Measurements from ENCODE around the gene DLG1. TPM values are rescaled to one million over a fixed set of nuclear protein-coding genes. Genes with fewer than 3 reads are reported as not detected.
"Not testable (repeated sequence)": the region's sequence is repeated elsewhere in the genome, so short reads cannot be mapped to it uniquely, and the experiment has no call there.

Gene DLG1
- total RNA-seq, 1 donor from 2014 or later: 44.6 TPM

GRCh38 chr3:197227780-197228574 lies 70.4 kb downstream of the DLG1 start:
- peak; percentile 72 for ATAC-seq
- intact Hi-C loops (cut with micrococcal nuclease): loop anchor here (10.0 kb wide), 1 partner anchor 287 kb away; no protein-coding TSS in a partner anchor

GRCh38 chr3:197226179-197226578 lies 72.2 kb downstream of the DLG1 start:
- intact Hi-C loops (cut with micrococcal nuclease): loop anchor here (10.0 kb wide), 1 partner anchor 289 kb away; no protein-coding TSS in a partner anchor
- DNase-seq (no peak), ATAC-seq (no peak)

More at GRCh38 chr3:197227780-197228574, 70.4 kb downstream of the DLG1 start:
- no peak for DNase-seq

GRCh38 chr3:197225579-197225978 lies 72.8 kb downstream of the DLG1 start:
- no peak for DNase-seq
- intact Hi-C loops (cut with micrococcal nuclease): loop anchor here (10.0 kb wide), 1 partner anchor 289 kb away; no protein-coding TSS in a partner anchor
- ATAC-seq: no peak

- intact Hi-C loops (cut with micrococcal nuclease): loop anchor here (10.0 kb wide), 1 partner anchor 291 kb away; no protein-coding TSS in a partner anchor
- DNase-seq (no peak), ATAC-seq (peak; percentile 42)
Observed at GRCh38 chr3:197224034-197224444, 74.4 kb downstream of the DLG1 start.

GRCh38 chr3:197222937-197223370 lies 75.5 kb downstream of the DLG1 start:
- intact Hi-C loops (cut with micrococcal nuclease): loop anchor here (10.0 kb wide), 1 partner anchor 292 kb away; no protein-coding TSS in a partner anchor
- no peak for DNase-seq
- ATAC-seq: peak; percentile 59

- ATAC-seq (no peak), DNase-seq (no peak)
- intact Hi-C loops (cut with micrococcal nuclease): loop anchor here (10.0 kb wide), 1 partner anchor 295 kb away; no protein-coding TSS in a partner anchor
Observed at GRCh38 chr3:197219619-197220018, 78.8 kb downstream of the DLG1 start.

- ATAC-seq: no peak
- no peak for DNase-seq
- intact Hi-C loops (cut with micrococcal nuclease): no loop called here
Observed at GRCh38 chr3:197218210-197218609, 80.2 kb downstream of the DLG1 start.

GRCh38 chr3:197216914-197217313 lies 81.5 kb downstream of the DLG1 start:
- ATAC-seq (no peak), DNase-seq (no peak)
- intact Hi-C loops (cut with micrococcal nuclease): no loop called here

- DNase-seq: no peak
Observed at GRCh38 chr3:197216169-197216860, 82.1 kb downstream of the DLG1 start.

GRCh38 chr3:197212290-197212689 lies 86.1 kb downstream of the DLG1 start:
- DNase-seq: no peak
- intact Hi-C loops (cut with micrococcal nuclease): no loop called here
- no peak for ATAC-seq

More at GRCh38 chr3:197216169-197216860, 82.1 kb downstream of the DLG1 start:
- peak; percentile 46 for ATAC-seq
- intact Hi-C loops (cut with micrococcal nuclease): no loop called here

GRCh38 chr3:197211698-197212097 lies 86.7 kb downstream of the DLG1 start:
- intact Hi-C loops (cut with micrococcal nuclease); DNase-seq; ATAC-seq: not testable (repeated sequence)

GRCh38 chr3:197209366-197210260 lies 88.8 kb downstream of the DLG1 start:
- DNase-seq (no peak), ATAC-seq (no peak)
- intact Hi-C loops (cut with micrococcal nuclease): no loop called here

GRCh38 chr3:197206913-197207312 lies 91.5 kb downstream of the DLG1 start:
- ATAC-seq (no peak), DNase-seq (no peak)
- intact Hi-C loops (cut with micrococcal nuclease): no loop called here

GRCh38 chr3:197205675-197206074 lies 92.7 kb downstream of the DLG1 start:
- intact Hi-C loops (cut with micrococcal nuclease): no loop called here
- ATAC-seq: no peak

GRCh38 chr3:197205265-197205664 lies 93.1 kb downstream of the DLG1 start:
- intact Hi-C loops (cut with micrococcal nuclease): no loop called here
- no peak for ATAC-seq
- no peak for DNase-seq

More at GRCh38 chr3:197205675-197206074, 92.7 kb downstream of the DLG1 start:
- no peak for DNase-seq

GRCh38 chr3:197204736-197205135 lies 93.7 kb downstream of the DLG1 start:
- intact Hi-C loops (cut with micrococcal nuclease): no loop called here
- DNase-seq: no peak
- ATAC-seq: no peak

GRCh38 chr3:197203714-197204146 lies 94.7 kb downstream of the DLG1 start:
- DNase-seq (no peak), ATAC-seq (no peak)
- intact Hi-C loops (cut with micrococcal nuclease): no loop called here

- DNase-seq (no peak), ATAC-seq (no peak)
- intact Hi-C loops (cut with micrococcal nuclease): no loop called here
Observed at GRCh38 chr3:197202694-197203093, 95.7 kb downstream of the DLG1 start.

Data from left ventricle myocardium superior (tissue), 1 donor.